DOHH2 (cell line): ENCODE measurements around the gene HABP2.

Experiments used
- H3F3A ChIP-seq: fragments of 200-600 bp; sonication (generic), shearing (Covaris generic); 2 replicates; pipeline ENCODE4 v1.6.0; 2016; ENCODE audit warnings: antibody characterized with exemption, mild to moderate bottlenecking; ENCODE audit not compliant: control insufficient read depth, insufficient read depth
- H3K27ac ChIP-seq: fragments of 200-600 bp; sonication (generic); 2 replicates; pipeline ENCODE4 v1.5.1; 2014; ENCODE audit warnings: low read depth, mild to moderate bottlenecking, low read length, moderate library complexity
- H3K27me3 ChIP-seq: fragments of 200-600 bp; sonication (generic); 2 replicates; pipeline ENCODE4 v1.6.1; 2014; ENCODE audit warnings: mild to moderate bottlenecking, low read length, mixed read lengths; ENCODE audit not compliant: control insufficient read depth
- H3K36me3 ChIP-seq: fragments of 200-600 bp; sonication (generic); 2 replicates; pipeline ENCODE4 v1.6.1; 2014; ENCODE audit warnings: mild to moderate bottlenecking, low read length, moderate library complexity, mixed read lengths; ENCODE audit not compliant: control insufficient read depth
- H3K4me1 ChIP-seq: fragments of 200-600 bp; sonication (generic); 2 replicates; pipeline ENCODE4 v1.6.1; 2014; ENCODE audit warnings: mild to moderate bottlenecking, low read length, mixed read lengths; ENCODE audit not compliant: control insufficient read depth
- H3K4me2 ChIP-seq: fragments of 200-600 bp; sonication (generic); 2 replicates; pipeline ENCODE4 v1.6.0; 2014; ENCODE audit warnings: mild to moderate bottlenecking, low read length, moderate library complexity
- H3K4me3 ChIP-seq: fragments of 200-600 bp; sonication (generic); 2 replicates; pipeline ENCODE4 v1.5.1; 2014; ENCODE audit warnings: mild to moderate bottlenecking, low read length, mixed read lengths
- H3K79me2 ChIP-seq: fragments of 200-600 bp; sonication (generic); 2 replicates; pipeline ENCODE4 v1.6.1; 2014; ENCODE audit warnings: mild to moderate bottlenecking, low read length, mixed read lengths; ENCODE audit not compliant: control insufficient read depth
- H3K9me2 ChIP-seq: fragments of 200-600 bp; sonication (generic); replicated peaks from 2 replicates; pipeline ENCODE4 v1.6.1; 2014; ENCODE audit warnings: mild to moderate bottlenecking, low read length, mixed read lengths; ENCODE audit not compliant: control insufficient read depth
- H3K9me3 ChIP-seq: fragments of 200-600 bp; sonication (generic); 2 replicates; pipeline ENCODE4 v1.6.1; 2014; ENCODE audit warnings: antibody characterized with exemption, low read length, mixed read lengths; ENCODE audit not compliant: control insufficient read depth, insufficient read depth
- H4K20me1 ChIP-seq: fragments of 200-600 bp; sonication (generic); 2 replicates; pipeline ENCODE4 v1.6.0; 2014; ENCODE audit warnings: low read depth, mild to moderate bottlenecking, antibody characterized with exemption, low read length, moderate library complexity; ENCODE audit not compliant: control insufficient read depth, insufficient read depth
- CTCF ChIP-seq: fragments of 200-600 bp; sonication (generic); IDR thresholded peaks from one replicate; pipeline ENCODE4 v1.5.1; 2014; ENCODE audit warnings: antibody characterized with exemption, mild to moderate bottlenecking, low read depth, low read length; ENCODE audit not compliant: poor library complexity, severe bottlenecking
- EZH2phosphoT487 ChIP-seq: fragments of 200-600 bp; sonication (generic); IDR thresholded peaks from 2 replicates; pipeline ENCODE4 v1.6.1; 2017; ENCODE audit warnings: borderline replicate concordance, mild to moderate bottlenecking, antibody characterized with exemption, low read length, moderate library complexity, mixed read lengths

The HABP2 gene

GRCh38 chr10:113506476-113506875 is 46.4 kb upstream of the HABP2 start:
- Histone ChIP-seq H3K9me3 (no peaks in the 10 kb centered on the region), H3K4me1 (no peaks in the 10 kb centered on the region), H3K36me3 (no peaks in the 10 kb centered on the region), H3K9me2 (no peaks in the 10 kb centered on the region), H3K27ac (no peak overlapping the region), H3K4me3 (no peak overlapping the region), H3K27me3 (no peaks in the 10 kb centered on the region), H3F3A (no peaks in the 10 kb centered on the region), H4K20me1 (no peaks in the 10 kb centered on the region), H3K4me2 (no peak overlapping the region), H3K79me2 (no peaks in the 10 kb centered on the region)
- TF ChIP-seq CTCF (no peak), EZH2phosphoT487 (no peak)

GRCh38 chr10:113511419-113511818 is 41.4 kb upstream of the HABP2 start:
- Histone ChIP-seq H3K9me3 (no peaks in the 10 kb centered on the region), H4K20me1 (no peaks in the 10 kb centered on the region), H3K79me2 (no peaks in the 10 kb centered on the region), H3K36me3 (no peaks in the 10 kb centered on the region), H3K4me3 (no peak overlapping the region), H3K27me3 (no peaks in the 10 kb centered on the region), H3K4me2 (no peak overlapping the region), H3K27ac (no peak overlapping the region), H3F3A (no peaks in the 10 kb centered on the region), H3K9me2 (no peaks in the 10 kb centered on the region), H3K4me1 (no peaks in the 10 kb centered on the region)
- TF ChIP-seq EZH2phosphoT487 (no peak), CTCF (no peak)

GRCh38 chr10:113515161-113515560 is 37.7 kb upstream of the HABP2 start:
- no peak overlapping the region for H3K27ac ChIP-seq
- TF ChIP-seq EZH2phosphoT487: no peak
- TF ChIP-seq CTCF: no peak
- H3K4me3 ChIP-seq: no peak overlapping the region
- no peak overlapping the region for H3K4me2 ChIP-seq
- H3K4me1 ChIP-seq: no peaks in the 10 kb centered on the region
- no peaks in the 10 kb centered on the region for H3K9me2 ChIP-seq
- no peaks in the 10 kb centered on the region for H3F3A ChIP-seq
- H4K20me1 ChIP-seq: no peaks in the 10 kb centered on the region
- no peaks in the 10 kb centered on the region for H3K9me3 ChIP-seq
- no peaks in the 10 kb centered on the region for H3K27me3 ChIP-seq
- H3K36me3 ChIP-seq: no peaks in the 10 kb centered on the region
- H3K79me2 ChIP-seq: no peaks in the 10 kb centered on the region

- H3K27ac ChIP-seq: no peak overlapping the region
- H3K4me1 ChIP-seq: no peaks in the 10 kb centered on the region
- H3K4me3 ChIP-seq: no peak overlapping the region
- no peaks in the 10 kb centered on the region for H3F3A ChIP-seq
- H3K36me3 ChIP-seq: no peaks in the 10 kb centered on the region
- H4K20me1 ChIP-seq: no peaks in the 10 kb centered on the region
- TF ChIP-seq CTCF (no peak), EZH2phosphoT487 (no peak)
- no peak overlapping the region for H3K4me2 ChIP-seq
- H3K9me3 ChIP-seq: no peaks in the 10 kb centered on the region
- no peaks in the 10 kb centered on the region for H3K9me2 ChIP-seq
- H3K79me2 ChIP-seq: no peaks in the 10 kb centered on the region
- H3K27me3 ChIP-seq: no peaks in the 10 kb centered on the region
Measured at GRCh38 chr10:113515601-113516000, 37.3 kb upstream of the HABP2 start.
